Upper lobe of right lung (tissue), 1 donor: Measurements from ENCODE around the gene NAA35. TPM values are rescaled to one million over a fixed set of nuclear protein-coding genes. Genes with fewer than 3 reads are reported as not detected.
"Not testable (repeated sequence)": the region's sequence is repeated elsewhere in the genome, so short reads cannot be mapped to it uniquely, and the experiment has no call there.

Source experiments
- ATAC-seq: fragments of 200-7000 bp; cut with Tn5 transposase; one replicate; pipeline ENCODE4 v1.9.1; 2020; ENCODE audit warnings: mild to moderate bottlenecking, moderate library complexity
- DNase-seq: peaks from one replicate; pipeline ENCODE4 v3.0.0-alpha.2; 2020
- H3K27ac ChIP-seq: fragments of 200-600 bp; one replicate; pipeline ENCODE4 v1.8.0; 2022
- H3K27me3 ChIP-seq: fragments of 200-600 bp; one replicate; pipeline ENCODE4 v1.8.0; 2022; ENCODE audit warnings: mild to moderate bottlenecking
- H3K36me3 ChIP-seq: fragments of 200-600 bp; one replicate; pipeline ENCODE4 v1.8.0; 2022
- H3K4me1 ChIP-seq: fragments of 200-600 bp; one replicate; pipeline ENCODE4 v1.8.0; 2022
- H3K4me3 ChIP-seq: fragments of 200-600 bp; one replicate; pipeline ENCODE4 v1.8.0; 2022; ENCODE audit warnings: mild to moderate bottlenecking
- H3K9me3 ChIP-seq: fragments of 200-600 bp; one replicate; pipeline ENCODE4 v1.8.0; 2022
- intact Hi-C: fragments of 100-400 bp; cut with DNase I; formaldehyde crosslinking; loops from one replicate; pipeline ENCODE4 v1.11.0; 2022
- total RNA-seq: library from RNA; stranded (reverse); fragmentation: NEBNext Ultra II Directional; extraction: Animal tissue kit (Norgen Biotek cat#: 25700); gene quantifications from one replicate; pipeline ENCODE4 v1.2.1, GENCODE V29; 2021
- TF ChIP-seq, protein P1 (sequence below): fragments of 200-600 bp; IDR thresholded peaks from one replicate; pipeline ENCODE4 v1.8.0; 2022; ENCODE audit warnings: antibody characterized with exemption
- donor health status: DM: no; HTN: yes; CAD: no; lungs with severe emphysema.

The NAA35 gene
- total RNA-seq, 1 donor from 2014 or later = 20.3 TPM

DNA sequence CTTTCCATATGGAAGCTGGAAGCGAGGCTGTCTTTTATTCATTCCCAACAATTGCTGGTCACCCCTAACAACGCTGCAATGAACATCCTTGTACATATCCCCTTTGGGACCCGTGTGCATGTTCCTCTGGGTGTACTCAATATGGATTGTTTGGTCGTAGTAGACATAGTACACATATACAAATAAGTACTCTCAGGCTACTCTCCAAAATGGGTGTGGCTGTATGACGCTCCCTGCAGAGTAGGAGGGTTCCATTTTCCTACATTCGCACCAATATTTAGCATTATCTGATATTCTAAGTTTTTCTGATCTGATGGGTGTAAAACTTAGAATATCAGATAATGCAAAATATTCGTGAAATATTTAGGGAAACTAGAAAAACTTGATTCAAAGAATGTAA lies 23.2 kb upstream of the NAA35 start:
- DNase-seq (no peak), ATAC-seq (no peak)
- no peaks in the 10 kb centered on the region for H3K27me3 ChIP-seq
- H3K27ac ChIP-seq = no peak overlapping the region
- H3K36me3 ChIP-seq = no peaks in the 10 kb centered on the region
- H3K4me1 ChIP-seq = no peaks in the 10 kb centered on the region
- no peaks in the 10 kb centered on the region for H3K9me3 ChIP-seq
- no peak overlapping the region for H3K4me3 ChIP-seq
- TF ChIP-seq, protein P1, sequence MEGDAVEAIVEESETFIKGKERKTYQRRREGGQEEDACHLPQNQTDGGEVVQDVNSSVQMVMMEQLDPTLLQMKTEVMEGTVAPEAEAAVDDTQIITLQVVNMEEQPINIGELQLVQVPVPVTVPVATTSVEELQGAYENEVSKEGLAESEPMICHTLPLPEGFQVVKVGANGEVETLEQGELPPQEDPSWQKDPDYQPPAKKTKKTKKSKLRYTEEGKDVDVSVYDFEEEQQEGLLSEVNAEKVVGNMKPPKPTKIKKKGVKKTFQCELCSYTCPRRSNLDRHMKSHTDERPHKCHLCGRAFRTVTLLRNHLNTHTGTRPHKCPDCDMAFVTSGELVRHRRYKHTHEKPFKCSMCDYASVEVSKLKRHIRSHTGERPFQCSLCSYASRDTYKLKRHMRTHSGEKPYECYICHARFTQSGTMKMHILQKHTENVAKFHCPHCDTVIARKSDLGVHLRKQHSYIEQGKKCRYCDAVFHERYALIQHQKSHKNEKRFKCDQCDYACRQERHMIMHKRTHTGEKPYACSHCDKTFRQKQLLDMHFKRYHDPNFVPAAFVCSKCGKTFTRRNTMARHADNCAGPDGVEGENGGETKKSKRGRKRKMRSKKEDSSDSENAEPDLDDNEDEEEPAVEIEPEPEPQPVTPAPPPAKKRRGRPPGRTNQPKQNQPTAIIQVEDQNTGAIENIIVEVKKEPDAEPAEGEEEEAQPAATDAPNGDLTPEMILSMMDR = no peak
- intact Hi-C loops = no loop called here

DNA sequence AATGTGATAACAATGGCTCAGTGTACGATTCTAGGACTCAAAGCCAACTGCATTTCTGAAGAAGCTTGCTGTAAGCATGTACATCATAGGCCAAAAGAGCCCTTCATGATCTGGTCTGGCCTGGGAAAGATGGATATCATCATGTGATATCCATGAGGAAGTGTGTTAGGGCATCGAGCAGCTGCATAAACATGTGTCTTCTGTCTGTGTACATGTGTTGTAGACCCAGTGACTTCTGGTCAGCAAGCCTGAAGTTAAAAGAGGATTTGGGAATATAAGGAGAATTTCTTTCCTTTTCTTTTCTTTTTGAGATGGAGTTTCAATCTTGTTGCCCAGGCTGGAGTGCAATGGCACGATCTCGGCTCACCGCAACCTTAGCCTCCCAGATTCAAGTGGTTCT lies 15.5 kb upstream of the NAA35 start:
- DNase-seq (no peak), ATAC-seq (no peak)
- Histone ChIP-seq H3K4me3 (no peak overlapping the region), H3K4me1 (no peaks in the 10 kb centered on the region), H3K36me3 (no peaks in the 10 kb centered on the region), H3K9me3 (no peaks in the 10 kb centered on the region), H3K27me3 (no peaks in the 10 kb centered on the region), H3K27ac (no peak overlapping the region)
- intact Hi-C loops = no loop called here
- TF ChIP-seq, protein P1 = no peak

DNA sequence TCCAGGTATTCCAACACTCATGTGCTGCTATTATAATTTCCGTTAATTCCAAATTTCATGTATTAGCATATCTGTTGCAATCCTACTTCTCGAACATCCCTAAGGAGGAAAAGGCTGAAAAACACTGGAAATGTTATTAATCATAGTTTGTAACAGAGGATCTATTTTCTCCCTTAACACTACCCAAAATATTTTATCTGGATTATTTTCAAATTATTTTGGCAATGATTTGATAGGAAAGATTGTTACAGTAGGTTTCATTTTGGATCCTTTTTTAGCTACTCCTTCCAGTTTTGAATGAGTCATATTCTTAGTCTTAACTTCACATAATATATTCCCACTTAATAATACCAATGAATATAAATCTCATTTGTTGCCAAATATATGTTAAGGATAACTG lies 13.9 kb upstream of the NAA35 start:
- ATAC-seq (no peak), DNase-seq (no peak)
- TF ChIP-seq, protein P1 = no peak
- H3K27me3 ChIP-seq = no peaks in the 10 kb centered on the region
- no peak overlapping the region for H3K27ac ChIP-seq
- H3K4me1 ChIP-seq = no peaks in the 10 kb centered on the region
- H3K9me3 ChIP-seq = no peaks in the 10 kb centered on the region
- no peaks in the 10 kb centered on the region for H3K36me3 ChIP-seq
- H3K4me3 ChIP-seq = no peak overlapping the region
- intact Hi-C loops = no loop called here

DNA sequence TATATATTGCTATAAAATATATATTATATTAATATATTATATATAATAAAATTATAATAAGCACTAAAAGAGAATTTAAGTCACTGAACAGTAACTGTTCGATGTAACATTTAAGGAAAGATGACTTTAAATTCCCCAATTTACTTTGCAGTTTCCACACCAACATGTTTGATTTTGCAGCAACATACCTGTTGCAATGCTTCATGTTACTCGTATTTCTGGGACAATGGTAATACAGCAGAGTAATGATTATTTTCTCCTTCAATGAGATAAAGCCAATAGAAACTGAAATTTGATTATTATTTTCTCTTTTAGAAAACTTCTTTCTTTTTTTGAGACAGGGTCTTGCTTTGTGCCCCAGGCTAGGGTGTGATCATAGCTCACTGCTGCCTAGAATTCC lies 9.5 kb upstream of the NAA35 start:
- Histone ChIP-seq H3K4me3 (no peak overlapping the region), H3K27me3 (no peaks in the 10 kb centered on the region), H3K4me1 (no peaks in the 10 kb centered on the region), H3K36me3 (no peaks in the 10 kb centered on the region), H3K9me3 (no peaks in the 10 kb centered on the region), H3K27ac (no peak overlapping the region)
- TF ChIP-seq, protein P1 = no peak
- no peak for ATAC-seq
- intact Hi-C loops = no loop called here
- DNase-seq = no peak

DNA sequence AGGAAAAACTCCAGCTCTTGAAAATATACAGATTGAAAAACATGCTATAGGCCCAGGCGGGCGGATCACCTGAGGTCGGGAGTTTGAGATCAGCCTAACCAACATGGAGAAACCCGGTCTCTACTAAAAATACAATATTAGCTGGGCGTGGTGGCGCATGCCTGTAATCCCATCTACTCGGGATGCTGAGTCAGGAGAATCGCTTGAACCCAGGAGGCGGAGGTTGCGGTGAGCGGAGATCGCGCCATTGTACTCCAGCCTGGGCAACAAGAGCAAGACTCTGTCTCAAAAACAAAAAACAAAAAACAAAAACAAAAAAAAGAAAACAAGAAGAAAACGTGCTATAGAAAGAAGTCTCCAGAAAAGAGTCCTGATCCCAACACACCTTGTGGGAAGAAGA lies 5.0 kb upstream of the NAA35 start:
- intact Hi-C loops, H3K4me1 ChIP-seq, H3K9me3 ChIP-seq, H3K4me3 ChIP-seq, DNase-seq, H3K27ac ChIP-seq, ATAC-seq, H3K36me3 ChIP-seq, H3K27me3 ChIP-seq: not testable (repeated sequence)

DNA sequence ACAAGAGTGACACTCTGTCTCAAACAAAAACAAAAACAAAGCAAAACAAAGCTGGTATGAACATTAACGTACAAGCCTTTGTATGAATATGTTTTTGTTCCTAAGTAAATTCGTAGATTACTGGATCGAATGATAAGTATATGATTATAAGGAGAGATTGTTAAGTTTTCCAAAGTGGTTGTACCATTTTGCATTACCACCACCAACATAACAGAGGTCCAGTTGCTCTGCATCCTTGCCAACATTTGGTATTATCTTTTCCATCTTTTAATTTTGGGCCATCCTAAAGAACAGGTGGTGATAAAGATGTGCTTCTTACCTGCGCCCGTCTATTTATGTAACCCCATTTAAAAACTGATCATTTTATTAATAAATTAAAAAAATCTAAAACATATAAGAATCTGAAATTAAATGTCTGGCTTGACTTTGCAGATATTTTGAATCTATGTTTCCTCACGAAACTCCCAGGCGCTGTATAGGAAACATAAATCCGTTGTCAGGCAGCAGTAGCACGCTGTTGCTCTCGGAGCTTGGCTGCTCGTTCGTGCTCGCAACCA lies 593 bp upstream of the NAA35 start:
- no peaks in the 10 kb centered on the region for H3K9me3 ChIP-seq
- H3K4me1 ChIP-seq = peaks cover 19% of the 10 kb centered on the region
- H3K36me3 ChIP-seq = peaks cover 10% of the 10 kb centered on the region
- H3K4me3 ChIP-seq = peak overlapping the region; percentile 83
- H3K27ac ChIP-seq = peak overlapping the region; percentile 85
- no peak for DNase-seq
- ATAC-seq = no peak
- no peaks in the 10 kb centered on the region for H3K27me3 ChIP-seq
- TF ChIP-seq, protein P1 = no peak
- intact Hi-C loops = no loop called here
